Skeletal muscle satellite cell (primary cell): ENCODE results near the gene ACBD3.

Experiments used
- H3K27me3 ChIP-seq: 2 replicates; pipeline ENCODE4 v1.7.0; 2013; ENCODE audit warnings: low read length; ENCODE audit not compliant: control insufficient read depth, insufficient read depth
- H3K36me3 ChIP-seq: 2 replicates; pipeline ENCODE4 v1.7.0; 2013; ENCODE audit warnings: mild to moderate bottlenecking, control low read depth, low read length; ENCODE audit not compliant: insufficient read depth
- H3K4me1 ChIP-seq: 2 replicates; pipeline ENCODE4 v1.7.0; 2013; ENCODE audit warnings: low read length; ENCODE audit not compliant: control insufficient read depth, insufficient read depth
- H3K4me2 ChIP-seq: 2 replicates; pipeline ENCODE4 v1.7.0; 2013; ENCODE audit warnings: mild to moderate bottlenecking, low read length
- H3K4me3 ChIP-seq: 2 replicates; pipeline ENCODE4 v1.7.0; 2013; ENCODE audit warnings: low read length
- H3K9ac ChIP-seq: 2 replicates; pipeline ENCODE4 v1.7.0; 2013; ENCODE audit warnings: mild to moderate bottlenecking, low read depth, low read length, moderate library complexity
- H3K9me3 ChIP-seq: replicated peaks from 2 replicates; pipeline ENCODE4 v1.7.0; 2013; ENCODE audit warnings: mild to moderate bottlenecking, control low read depth, low read length

The ACBD3 gene

DNA sequence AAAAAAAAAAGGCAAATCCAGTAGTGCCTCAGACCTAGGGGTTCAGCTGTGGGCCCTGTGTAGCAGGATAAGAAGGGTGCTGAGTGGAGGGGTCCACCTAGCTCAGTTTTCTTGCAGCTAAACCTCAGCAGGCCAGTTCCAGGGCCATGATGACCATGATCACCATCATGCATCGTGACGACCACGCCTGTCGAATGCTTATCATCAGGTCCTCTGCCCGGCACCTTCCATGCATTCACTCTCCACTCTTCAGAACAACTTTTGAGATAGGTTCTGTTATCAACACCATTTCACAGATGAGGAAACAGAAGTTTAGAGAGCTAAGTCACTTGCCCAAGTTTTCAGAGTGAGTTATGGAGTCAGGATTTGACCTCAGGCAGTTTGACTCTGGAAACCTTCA lies 54.9 kb downstream of the ACBD3 start:
- Histone ChIP-seq H3K9ac (no peak overlapping the region), H3K4me1 (peaks cover 18% of the 10 kb centered on the region), H3K27me3 (no peaks in the 10 kb centered on the region), H3K36me3 (no peaks in the 10 kb centered on the region), H3K9me3 (no peaks in the 10 kb centered on the region), H3K4me3 (no peak overlapping the region), H3K4me2 (no peak overlapping the region)

DNA sequence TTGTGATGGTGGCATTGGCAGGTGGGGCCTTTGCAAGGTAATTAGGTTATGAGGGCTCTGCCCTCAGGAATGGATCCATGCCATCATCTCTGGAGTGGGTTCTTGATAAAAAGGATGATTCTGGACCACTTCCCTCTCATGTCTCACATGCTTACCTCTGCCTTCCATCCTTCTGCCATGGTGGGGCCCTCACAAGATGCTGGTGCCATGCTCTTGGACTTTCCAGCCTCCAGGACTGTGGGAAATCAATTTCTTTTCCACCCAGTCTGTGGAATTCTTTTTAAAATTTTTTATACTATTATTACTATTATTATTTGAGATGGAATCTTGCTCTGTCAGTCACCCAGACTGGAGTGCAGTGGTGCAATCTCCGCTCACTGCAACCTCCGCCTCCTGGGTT lies 57.3 kb downstream of the ACBD3 start:
- H3K9ac ChIP-seq: no peak overlapping the region
- no peaks in the 10 kb centered on the region for H3K36me3 ChIP-seq
- peaks cover 18% of the 10 kb centered on the region for H3K4me1 ChIP-seq
- H3K4me2 ChIP-seq: no peak overlapping the region
- H3K9me3 ChIP-seq: no peaks in the 10 kb centered on the region
- H3K27me3 ChIP-seq: no peaks in the 10 kb centered on the region
- H3K4me3 ChIP-seq: no peak overlapping the region

DNA sequence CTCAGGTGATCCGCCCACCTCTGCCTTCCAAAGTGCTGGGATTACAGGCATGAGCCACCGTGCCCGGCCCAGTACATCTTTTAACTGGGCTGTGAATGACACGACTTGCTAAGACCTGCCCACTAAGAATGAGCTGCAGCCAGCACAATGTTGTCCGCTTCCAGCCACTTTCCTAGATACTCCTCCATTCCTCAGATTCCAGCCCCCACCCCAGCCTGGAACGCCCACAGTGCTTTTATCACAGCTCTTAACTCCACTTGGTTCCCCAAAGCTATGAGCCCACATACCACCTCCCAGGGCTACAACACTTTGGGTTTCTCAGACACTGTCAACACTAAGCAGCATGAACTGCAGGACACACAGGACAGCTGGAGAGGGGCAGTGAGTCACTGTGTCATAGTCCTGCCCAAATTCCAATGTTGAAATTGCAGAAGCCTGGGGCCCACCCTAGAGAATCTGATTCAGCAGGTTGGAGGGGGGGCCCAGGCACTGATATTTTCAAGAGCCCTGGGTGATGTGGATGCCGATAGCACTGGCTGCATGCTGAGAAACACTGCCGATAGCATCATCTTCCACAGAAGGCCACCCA lies 58.0 kb downstream of the ACBD3 start:
- Histone ChIP-seq H3K27me3 (no peaks in the 10 kb centered on the region), H3K36me3 (no peaks in the 10 kb centered on the region), H3K4me2 (no peak overlapping the region), H3K4me1 (peaks cover 18% of the 10 kb centered on the region), H3K9ac (no peak overlapping the region), H3K4me3 (no peak overlapping the region), H3K9me3 (no peaks in the 10 kb centered on the region)

DNA sequence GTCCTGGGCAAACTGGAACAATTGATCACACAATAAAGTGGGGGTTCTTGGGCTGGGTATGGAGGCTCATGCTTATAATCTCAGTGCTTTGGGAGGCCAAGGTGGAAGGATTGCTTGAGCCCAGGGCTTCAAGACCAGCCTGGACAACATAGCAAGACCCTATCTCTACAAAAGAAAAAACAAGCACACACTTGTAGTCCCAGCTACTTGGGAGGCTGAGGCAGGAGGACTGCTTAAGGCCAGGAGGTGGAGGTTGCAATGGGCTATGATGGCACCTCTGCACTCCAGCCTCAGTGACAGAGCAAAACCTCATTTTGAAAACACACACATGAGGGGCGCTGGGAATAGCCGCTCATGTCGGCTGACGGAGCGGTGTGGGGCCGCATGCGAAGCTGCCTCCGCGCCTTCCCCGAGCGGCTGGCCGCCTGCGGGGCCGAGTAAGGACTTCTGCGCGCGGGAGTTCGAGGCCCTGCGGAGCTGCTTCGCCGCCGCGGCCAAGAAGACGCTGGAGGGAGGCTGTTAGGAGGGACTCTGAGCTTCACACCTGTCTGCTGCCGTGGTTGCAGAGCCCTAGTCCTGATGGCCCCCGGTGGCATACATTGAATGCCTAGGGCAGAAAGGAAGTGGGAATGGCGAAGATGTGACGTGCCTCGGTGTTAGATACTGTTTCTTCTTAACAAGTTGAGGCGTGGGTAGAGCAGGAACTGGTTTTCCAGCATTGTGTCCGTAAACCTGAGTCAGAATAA lies 59.5 kb downstream of the ACBD3 start:
- Histone ChIP-seq H3K9ac (no peak overlapping the region), H3K4me3 (no peak overlapping the region), H3K9me3 (no peaks in the 10 kb centered on the region), H3K36me3 (no peaks in the 10 kb centered on the region), H3K4me2 (no peak overlapping the region), H3K4me1 (peaks cover 15% of the 10 kb centered on the region), H3K27me3 (no peaks in the 10 kb centered on the region)

DNA sequence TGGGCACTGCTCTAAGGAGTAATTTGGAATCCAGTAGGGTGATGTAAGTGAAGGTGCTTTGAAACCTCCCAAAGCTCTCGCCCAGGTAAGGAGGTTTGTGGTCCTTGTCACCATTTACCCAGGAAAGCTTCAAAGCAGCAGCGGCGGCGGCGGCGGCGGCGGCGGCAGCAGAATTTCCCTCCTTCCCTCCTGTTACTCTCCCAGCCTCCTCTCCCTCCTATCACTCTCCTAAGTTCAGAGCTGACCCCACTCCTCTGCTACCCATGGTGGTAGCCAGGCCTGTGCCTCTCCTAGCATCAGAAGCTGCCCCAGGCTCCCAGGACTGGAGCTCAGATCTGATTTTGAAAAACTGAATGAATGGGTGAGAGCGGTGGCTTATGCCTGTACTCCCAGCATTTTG lies 60.7 kb downstream of the ACBD3 start:
- Histone ChIP-seq H3K4me1 (peaks cover 15% of the 10 kb centered on the region), H3K9ac (no peak overlapping the region), H3K36me3 (no peaks in the 10 kb centered on the region), H3K9me3 (no peaks in the 10 kb centered on the region), H3K27me3 (no peaks in the 10 kb centered on the region), H3K4me2 (no peak overlapping the region), H3K4me3 (no peak overlapping the region)

DNA sequence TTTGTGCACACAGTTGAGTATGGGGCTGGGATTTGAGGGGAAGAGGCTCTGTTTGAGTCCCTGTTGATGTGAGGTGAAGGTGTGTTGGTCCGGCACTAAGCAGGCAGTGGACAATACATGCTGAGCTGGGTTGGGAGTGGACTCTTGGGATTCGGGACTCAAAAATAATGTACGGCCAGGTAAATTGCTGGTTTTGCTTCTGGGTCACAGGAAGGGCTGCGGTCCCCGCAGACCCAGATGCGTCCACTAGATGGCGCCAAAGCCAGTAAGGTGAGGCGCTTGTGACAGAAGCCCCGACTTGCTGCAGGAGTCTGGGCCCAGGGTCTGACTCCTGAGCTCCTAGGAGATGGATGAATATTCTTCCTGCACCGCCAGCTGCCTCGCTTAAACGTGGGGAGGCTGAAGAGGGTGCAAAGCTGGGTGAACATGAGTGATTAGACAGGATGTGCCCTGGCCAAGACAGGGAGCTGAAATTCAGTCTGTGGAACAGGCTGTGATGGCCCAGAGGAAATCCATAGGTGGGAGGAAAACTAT lies 61.4 kb downstream of the ACBD3 start:
- Histone ChIP-seq H3K36me3 (no peaks in the 10 kb centered on the region), H3K4me2 (no peak overlapping the region), H3K9me3 (no peaks in the 10 kb centered on the region), H3K4me3 (no peak overlapping the region), H3K27me3 (no peaks in the 10 kb centered on the region), H3K9ac (no peak overlapping the region), H3K4me1 (peaks cover 15% of the 10 kb centered on the region)

DNA sequence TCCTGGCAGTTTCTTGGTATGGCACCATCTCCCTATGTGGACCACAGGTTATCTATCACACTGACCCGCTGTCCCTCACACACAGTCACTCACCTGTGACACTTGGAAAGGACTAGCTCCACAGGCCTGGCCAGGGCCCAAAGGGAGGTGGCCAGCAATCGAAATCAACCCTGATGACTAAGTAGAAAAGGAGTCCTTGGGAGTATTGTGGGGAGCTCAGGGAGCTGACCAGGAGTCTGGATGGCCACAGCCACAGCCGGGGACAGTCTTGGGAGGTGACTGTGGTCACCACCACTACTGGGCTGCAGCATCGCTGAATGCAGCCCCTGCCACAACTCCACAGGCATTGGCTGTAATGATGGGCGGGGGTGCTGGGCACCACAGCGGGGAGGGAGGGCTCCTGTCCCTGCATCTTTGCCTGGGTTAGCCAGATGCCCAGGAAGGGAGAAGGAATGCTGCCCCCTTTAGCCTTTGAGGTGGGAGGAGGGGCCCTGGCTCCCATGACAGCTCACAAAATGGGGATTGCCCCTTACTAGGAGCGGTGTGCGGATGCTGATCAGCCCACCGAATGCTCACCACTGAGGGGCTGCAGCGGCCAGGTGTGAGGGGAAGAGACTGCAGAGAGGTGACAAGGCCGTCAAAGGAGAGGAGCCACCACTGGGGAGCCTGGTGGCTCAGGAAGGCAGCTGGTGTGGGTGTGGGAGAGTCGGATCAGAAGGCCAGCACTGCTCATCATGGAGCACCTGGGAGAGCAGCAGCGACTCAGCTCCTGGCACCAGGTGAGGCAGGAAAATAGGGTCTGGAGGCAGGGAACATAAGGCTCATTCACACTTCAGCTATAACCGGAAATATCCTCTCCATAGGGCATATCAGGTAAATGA lies 62.7 kb downstream of the ACBD3 start:
- Histone ChIP-seq H3K4me3 (no peak overlapping the region), H3K36me3 (no peaks in the 10 kb centered on the region), H3K4me2 (no peak overlapping the region), H3K4me1 (peaks cover 12% of the 10 kb centered on the region), H3K9me3 (no peaks in the 10 kb centered on the region), H3K9ac (no peak overlapping the region), H3K27me3 (no peaks in the 10 kb centered on the region)

DNA sequence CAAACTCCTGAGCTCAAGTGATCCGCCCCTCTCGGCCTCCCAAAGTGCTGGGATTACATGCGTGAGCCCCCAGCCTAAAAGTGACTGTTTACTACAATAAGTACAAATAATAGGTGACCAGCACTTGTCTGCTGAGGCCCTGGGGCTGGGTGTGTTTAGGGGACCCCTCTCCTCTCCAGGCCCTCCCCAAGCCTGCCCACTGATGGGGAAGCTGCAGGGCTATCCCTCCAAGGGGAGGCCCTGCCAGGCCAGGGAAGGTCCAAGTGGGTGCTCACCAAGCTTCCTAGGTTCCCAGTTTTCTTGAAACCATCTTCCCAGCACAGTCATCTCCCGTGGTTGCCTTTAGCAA lies 63.4 kb downstream of the ACBD3 start:
- Histone ChIP-seq H3K4me3 (no peak overlapping the region), H3K27me3 (no peaks in the 10 kb centered on the region), H3K4me1 (peaks cover 6% of the 10 kb centered on the region), H3K9me3 (no peaks in the 10 kb centered on the region), H3K9ac (no peak overlapping the region), H3K36me3 (no peaks in the 10 kb centered on the region), H3K4me2 (no peak overlapping the region)

DNA sequence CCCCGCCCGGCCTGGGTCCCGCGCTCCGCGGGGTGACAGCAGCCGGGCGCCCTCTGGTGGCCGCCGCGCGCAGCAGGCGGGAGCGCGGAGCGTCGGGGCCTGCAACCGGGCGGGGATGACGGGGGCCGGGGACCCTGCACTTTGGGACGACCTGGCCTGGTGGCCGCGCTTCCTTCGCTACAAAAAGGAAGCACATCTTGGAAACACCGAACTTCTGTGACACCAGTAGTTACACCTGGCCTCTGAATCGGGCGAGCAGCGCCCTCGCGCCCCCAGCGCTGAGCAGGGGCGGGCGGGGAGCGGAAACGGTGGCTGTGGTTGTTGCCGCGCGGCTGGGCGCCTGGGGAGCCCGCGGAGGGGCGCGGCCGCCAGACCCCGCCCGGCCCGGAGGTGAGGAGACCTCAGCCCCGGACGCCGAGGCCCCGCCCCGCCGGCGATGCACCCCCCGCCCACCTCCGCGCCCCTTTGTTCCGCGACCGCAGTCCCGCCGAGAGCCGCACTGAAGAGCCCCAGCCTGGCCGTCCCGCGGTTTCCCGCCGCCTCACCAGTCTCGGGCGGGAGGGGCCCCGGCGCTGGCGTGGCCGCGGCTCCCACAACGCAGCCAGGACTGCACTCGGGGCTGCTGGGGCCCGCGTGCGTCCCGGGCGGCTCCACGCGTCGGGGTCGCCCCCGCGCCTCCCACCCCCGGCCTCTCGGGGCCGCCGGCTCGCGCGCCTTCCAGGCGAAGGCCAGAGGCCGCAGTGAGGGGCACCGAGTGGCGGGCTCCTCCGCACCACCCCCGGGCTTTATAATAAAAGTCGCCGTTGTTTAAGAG lies 64.7 kb downstream of the ACBD3 start:
- Histone ChIP-seq H3K4me2 (peak overlapping the region; percentile 97), H3K36me3 (no peaks in the 10 kb centered on the region), H3K4me3 (peak overlapping the region; percentile 82), H3K27me3 (no peaks in the 10 kb centered on the region), H3K9me3 (no peaks in the 10 kb centered on the region), H3K9ac (peak overlapping the region; percentile 75), H3K4me1 (peaks cover 6% of the 10 kb centered on the region)

DNA sequence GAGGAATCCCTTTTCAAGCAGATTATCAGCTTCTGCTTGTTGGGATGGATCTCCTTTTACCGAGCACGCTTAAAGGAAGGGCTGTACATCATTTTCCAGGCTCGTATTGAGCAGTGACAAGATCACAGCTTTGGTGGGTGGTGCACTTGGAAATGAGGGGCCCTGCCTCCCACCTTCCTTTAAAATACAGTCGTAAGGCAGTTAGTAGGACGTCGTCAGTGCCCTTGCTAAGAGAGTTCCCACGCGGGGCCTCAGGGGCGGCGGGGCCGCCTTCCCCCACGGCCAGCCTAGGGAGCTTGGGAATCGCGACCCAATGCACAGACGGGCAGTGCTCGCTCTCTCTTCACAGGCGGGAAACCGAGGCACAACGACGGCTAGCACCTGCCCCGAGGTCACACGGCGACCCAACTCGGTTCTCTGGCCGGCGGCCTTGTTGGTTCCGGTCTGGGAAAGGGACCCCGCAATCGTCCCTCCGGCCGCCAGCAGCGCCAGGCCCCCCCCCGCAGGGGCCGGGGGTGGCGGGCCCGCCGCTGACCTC lies 65.4 kb downstream of the ACBD3 start:
- peaks cover 6% of the 10 kb centered on the region for H3K4me1 ChIP-seq
- H3K27me3 ChIP-seq: no peaks in the 10 kb centered on the region
- H3K9me3 ChIP-seq: no peaks in the 10 kb centered on the region
- H3K4me2 ChIP-seq: peak overlapping the region; percentile 97
- H3K36me3 ChIP-seq: no peaks in the 10 kb centered on the region
- no peak overlapping the region for H3K9ac ChIP-seq
- peak overlapping the region; percentile 82 for H3K4me3 ChIP-seq

DNA sequence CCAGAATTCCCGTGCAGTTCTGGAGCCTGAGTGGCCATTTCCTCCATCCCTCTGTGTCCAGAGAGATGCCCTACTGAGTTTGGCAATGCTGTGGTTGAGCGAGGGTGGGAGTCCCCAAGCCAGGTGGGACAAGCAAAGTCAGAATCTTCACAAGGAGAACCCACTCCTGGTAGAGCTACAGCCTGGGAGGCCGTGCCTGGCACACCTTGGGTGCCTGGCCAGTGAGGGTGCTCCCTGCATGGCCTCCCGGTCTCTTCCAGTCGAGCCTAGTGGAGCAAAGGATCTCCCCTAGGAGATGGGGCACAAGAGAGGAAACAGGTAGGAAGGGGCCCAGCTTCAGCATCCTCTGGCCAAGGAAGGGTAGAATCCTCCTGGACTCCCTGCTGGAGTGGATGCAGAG lies 66.1 kb downstream of the ACBD3 start:
- no peak overlapping the region for H3K9ac ChIP-seq
- peaks cover 6% of the 10 kb centered on the region for H3K4me1 ChIP-seq
- no peaks in the 10 kb centered on the region for H3K9me3 ChIP-seq
- no peaks in the 10 kb centered on the region for H3K27me3 ChIP-seq
- H3K4me3 ChIP-seq: no peak overlapping the region
- no peaks in the 10 kb centered on the region for H3K36me3 ChIP-seq
- no peak overlapping the region for H3K4me2 ChIP-seq
